GM19239 (cell line): ENCODE data around the gene COL17A1.

ENCODE experiments used
- DNase-seq: peaks from one replicate; pipeline ENCODE4 v3.0.0; 2011; ENCODE audit warnings: low spot score; ENCODE audit not compliant: insufficient read length
- FAIRE-seq: peaks from 2 replicates; lab custom pipeline; 2011; peaks lifted over from hg19 to GRCh38; lab: Jason Lieb, UNC

COL17A1 gene

DNA sequence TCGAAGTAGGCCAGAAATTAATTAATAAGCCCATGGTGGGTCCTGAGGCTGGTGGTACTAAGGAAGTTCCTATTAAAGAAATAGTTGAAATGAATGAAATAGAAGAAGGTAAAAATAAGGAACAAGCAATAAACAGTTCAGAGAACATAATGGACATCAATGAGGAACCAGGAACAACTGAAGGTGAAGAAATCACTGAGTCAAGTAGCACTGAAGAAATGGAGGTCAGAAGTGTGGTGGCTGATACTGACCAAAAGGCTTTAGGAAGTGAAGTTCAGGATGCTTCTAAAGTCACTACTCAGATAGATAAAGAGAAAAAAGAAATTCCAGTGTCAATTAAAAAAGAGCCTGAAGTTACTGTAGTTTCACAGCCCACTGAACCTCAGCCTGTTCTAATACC lies 82.8 kb downstream of the COL17A1 start:
- no peak for FAIRE-seq

DNA sequence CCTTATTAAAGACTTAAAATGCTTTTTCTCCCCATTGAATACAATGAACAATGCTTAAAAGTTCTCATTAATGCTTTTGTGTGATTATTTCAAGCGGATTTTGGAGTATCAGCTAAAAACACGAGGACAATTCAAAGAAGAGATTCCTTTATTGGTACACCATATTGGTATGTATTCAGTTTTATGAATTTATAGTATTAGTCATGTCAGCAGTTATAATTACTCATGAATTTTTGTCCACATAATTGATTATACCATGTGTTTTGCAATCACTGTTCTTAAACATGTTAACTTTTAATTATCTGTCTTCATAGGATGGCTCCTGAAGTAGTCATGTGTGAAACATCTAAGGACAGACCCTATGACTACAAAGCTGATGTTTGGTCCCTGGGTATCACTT lies 86.9 kb downstream of the COL17A1 start:
- no peak for DNase-seq
- no peak for FAIRE-seq

More for the DNA sequence above, 82.8 kb downstream of the COL17A1 start:
- DNase-seq, result no peak

DNA sequence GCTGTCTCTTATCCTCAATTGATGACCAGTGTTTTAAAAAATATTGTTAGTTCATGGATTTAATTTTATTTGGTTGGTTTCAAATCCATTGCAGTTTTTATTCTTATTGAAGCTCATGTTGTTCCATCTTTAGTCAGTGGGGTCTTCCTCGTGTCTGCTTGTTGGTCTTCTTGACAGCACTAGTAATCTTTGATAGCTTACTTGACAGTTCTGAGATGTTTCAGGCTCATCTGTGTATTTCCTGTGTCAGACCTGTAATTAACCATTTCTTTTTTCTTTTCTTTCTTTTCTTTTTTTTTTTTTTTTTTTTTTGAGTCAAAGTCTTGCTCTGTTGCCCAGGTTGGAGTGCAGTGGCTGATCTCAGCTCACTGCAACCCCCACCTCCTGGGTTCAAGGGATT lies 90.5 kb downstream of the COL17A1 start:
- FAIRE-seq (no peak), DNase-seq (no peak)

DNA sequence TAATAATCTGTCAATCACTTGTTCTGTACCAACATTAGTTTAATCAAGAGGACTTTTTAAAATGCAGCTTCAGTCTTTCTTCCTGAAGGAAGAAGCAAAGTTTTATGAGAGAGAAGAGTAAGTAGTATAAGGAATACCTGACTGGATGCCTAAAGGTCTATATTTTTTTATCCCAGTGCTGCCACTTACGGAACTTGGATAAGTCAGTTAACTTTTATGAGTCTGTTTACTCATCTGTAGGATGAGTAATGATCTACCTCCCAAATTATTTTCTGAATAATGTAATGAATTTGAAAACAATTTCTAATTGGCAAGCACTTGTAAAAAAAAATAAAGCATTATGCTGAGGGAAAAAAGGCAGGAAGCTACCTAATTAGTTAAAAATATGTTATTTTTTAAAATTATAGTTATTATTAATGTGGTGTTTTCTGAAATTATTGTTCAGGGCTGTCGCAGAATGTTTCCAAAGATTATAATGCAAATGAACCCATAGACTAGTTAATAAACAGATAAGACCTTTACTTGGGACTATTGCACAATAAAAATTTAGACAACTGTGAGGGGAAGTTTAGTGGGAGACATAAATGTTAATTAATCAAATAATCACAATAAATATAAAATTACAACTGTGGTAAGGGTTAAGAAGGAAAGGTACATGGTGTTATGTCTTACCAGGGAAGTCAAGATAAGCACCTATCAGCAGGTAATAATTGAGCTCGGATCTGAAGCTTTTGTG lies 94.1 kb downstream of the COL17A1 start:
- DNase-seq (no peak), FAIRE-seq (peak; percentile 59)

DNA sequence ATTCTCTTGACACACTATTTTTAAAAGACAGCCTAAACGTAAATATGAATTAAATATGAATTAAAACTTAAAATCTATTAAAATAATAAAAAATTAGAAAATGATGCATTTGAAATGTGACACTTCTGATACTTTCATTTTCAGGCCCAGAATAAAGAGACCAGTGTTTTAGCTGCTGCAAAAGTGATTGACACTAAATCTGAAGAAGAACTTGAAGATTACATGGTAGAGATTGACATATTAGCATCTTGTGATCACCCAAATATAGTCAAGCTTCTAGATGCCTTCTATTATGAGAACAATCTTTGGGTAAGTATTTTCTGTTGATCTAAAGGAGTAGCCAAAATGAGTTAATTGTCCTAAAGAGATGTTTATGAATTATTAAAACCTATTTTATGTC lies 95.1 kb downstream of the COL17A1 start:
- peak; percentile 61 for FAIRE-seq

DNA sequence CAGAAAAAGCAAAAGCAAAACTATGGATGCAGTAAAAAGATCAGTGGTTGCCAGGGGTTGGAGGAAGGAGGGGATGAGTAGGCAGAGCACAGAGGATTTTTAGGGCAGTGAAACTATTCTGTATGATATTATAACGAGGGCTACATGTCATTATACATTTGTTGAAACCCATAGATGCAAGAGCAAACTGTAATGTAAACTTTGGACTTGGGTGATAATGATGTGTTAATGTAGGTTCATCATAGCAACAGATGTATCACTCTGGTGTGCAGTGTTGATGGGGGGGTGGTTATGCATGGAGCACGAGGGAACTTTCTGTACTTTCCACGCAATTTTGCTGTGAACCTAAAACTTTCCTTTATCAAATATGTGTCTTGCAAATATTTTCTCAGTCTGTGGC lies 95.6 kb downstream of the COL17A1 start:
- FAIRE-seq (no peak), DNase-seq (no peak)

More for the DNA sequence above, 95.1 kb downstream of the COL17A1 start:
- no peak for DNase-seq

DNA sequence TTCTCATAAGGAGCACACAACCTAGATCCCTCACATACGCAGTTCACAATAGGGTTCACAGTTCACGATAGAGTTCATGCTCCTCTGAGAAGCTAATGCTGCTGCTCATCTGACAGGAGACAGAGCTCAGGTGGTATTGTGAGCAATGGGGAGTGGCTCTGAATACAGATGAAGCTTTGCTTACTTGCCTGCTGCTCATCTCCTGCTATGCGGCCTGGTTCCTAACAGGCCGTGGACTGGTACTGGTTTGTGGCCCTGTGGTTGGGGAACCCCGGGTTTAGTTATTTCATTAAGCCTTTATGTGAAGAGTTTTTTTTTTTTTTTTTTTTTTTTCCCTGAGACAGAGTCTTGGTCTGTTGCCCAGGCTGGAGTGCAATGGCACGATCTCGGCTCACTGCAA lies 99.3 kb downstream of the COL17A1 start:
- FAIRE-seq, result peak; percentile 23
- DNase-seq, result no peak

DNA sequence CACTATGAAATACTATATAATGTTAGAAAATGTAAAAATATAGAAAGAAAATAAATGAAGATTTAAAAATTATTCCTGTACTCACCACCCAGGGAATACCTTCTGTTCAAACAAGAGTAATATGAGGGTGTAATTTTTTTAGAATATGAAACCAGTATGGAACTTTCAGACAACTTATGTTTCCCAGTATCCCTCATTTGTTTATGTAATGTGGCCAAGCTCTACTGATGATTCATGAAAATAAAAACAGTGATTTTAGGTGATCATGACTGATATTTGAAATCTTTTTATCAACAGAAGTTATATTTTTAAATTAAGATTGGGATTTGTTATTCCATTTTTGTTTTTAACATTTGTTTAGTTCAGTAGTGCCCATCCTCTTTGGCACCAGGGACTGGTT lies 100.0 kb downstream of the COL17A1 start:
- FAIRE-seq, result peak; percentile 52
- no peak for DNase-seq

DNA sequence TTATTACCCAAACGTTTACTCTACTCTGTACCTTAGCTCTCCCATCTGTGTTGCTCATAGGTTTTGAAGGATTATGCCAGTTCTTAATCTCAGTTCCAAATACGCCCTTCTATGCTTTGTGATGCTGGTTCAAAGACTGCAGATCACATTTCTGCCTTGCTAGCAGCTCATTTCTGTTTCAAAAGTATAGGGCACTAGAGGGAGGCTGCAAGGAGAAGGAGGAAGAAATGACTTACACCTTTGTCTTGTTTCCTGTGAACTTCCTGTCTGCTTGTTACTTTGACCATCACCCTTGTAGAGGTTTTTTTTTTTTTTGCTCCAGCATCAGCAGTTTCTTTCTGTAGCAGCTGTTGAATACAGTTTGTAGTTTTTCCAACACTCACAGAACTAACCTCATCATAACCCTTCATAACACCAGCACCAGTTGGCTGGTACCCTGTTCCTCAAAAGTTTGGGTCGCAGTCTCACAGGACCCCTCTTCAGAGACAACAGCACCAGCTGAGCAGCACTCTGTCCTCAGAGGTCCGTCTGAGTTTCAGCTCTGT lies 102.2 kb downstream of the COL17A1 start:
- peak; percentile 98 for FAIRE-seq
- peak; percentile 21 for DNase-seq

DNA sequence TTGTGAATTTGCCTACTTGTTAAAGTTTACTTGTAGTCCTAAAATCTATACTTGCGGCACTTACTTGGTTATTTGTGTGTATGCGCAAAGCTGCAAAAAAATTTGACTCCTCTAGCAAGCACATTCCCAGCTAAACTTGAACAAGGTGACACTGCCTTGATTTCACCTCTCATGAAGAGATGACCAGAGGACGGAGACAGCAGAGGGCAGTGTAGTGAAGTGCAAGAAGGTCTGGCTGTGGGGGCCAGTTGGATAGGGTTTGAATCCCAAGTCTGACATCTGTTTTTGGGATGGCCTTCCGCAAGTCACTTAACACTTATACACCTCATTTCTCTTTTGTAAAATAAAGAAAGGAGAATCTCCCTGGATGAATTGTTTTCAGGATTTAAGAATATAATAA lies 103.0 kb downstream of the COL17A1 start:
- no peak for DNase-seq
- FAIRE-seq, result peak; percentile 71
